Colonic mucosa (tissue), 4 donors: ENCODE results near the gene CRNKL1. TPM values are rescaled to one million over a fixed set of nuclear protein-coding genes. Genes with fewer than 3 reads are reported as not detected.
A peak's percentile ranks its signal among the peaks of the same experiment; 100 is the strongest.

Experiments
- DNase-seq: peaks from one replicate; pipeline ENCODE4 v3.0.0-alpha.2; 2020
- H3K27ac ChIP-seq: fragments of 200-600 bp; one replicate; pipeline ENCODE4 v1.8.0; 2021
- H3K27me3 ChIP-seq: fragments of 200-600 bp; one replicate; pipeline ENCODE4 v1.8.0; 2021
- H3K36me3 ChIP-seq: fragments of 200-600 bp; one replicate; pipeline ENCODE4 v1.8.0; 2021
- H3K4me1 ChIP-seq: fragments of 200-600 bp; one replicate; pipeline ENCODE4 v1.8.0; 2021; ENCODE audit warnings: mild to moderate bottlenecking
- H3K4me3 ChIP-seq: fragments of 200-600 bp; one replicate; pipeline ENCODE4 v1.8.0; 2021
- H3K9ac ChIP-seq, 2 donors: one replicate each; pipeline ENCODE4 v1.7.0; 2013; ENCODE audit warnings: control low read depth in 2 of 2, low read depth in 2 of 2, low read length in 2 of 2
- H3K9me3 ChIP-seq: fragments of 200-600 bp; one replicate; pipeline ENCODE4 v1.8.0; 2021
- CTCF ChIP-seq: fragments of 200-600 bp; IDR thresholded peaks from one replicate; pipeline ENCODE4 v1.8.0; 2022; ENCODE audit warnings: antibody characterized with exemption, mild to moderate bottlenecking
- intact Hi-C: fragments of 100-400 bp; cut with DNase I; formaldehyde crosslinking; loops from one replicate; pipeline ENCODE4 v1.14.1; 2022
- total RNA-seq, 2 donors: library from RNA; stranded (reverse); fragmentation: NEBNext Ultra II Directional in 1 of 2; extraction: Animal tissue kit (Norgen Biotek cat#: 25700) in 1 of 2; gene quantifications; one replicate each; pipeline ENCODE4 v1.2.1, GENCODE V29; 2021
- donor health status: healthy.
- donor health status: DM: no; HTN: no; CAD: no.
- donor health status: DM: no; HTN: no; CAD: no.

Gene CRNKL1
- total RNA-seq, 2 donors from 2014 or later = 21.4 to 25.8 TPM

GRCh38 chr20:20017844-20018185 is 34.5 kb downstream of the CRNKL1 start:
- no peak for DNase-seq
- Histone ChIP-seq H3K4me3 (peak overlapping the region; percentile 99), H3K4me1 (peaks cover 9% of the 10 kb centered on the region), H3K9me3 (no peaks in the 10 kb centered on the region), H3K27ac (peak overlapping the region; percentile 48), H3K36me3 (no peaks in the 10 kb centered on the region), H3K27me3 (no peaks in the 10 kb centered on the region), H3K9ac (peak overlapping the region; percentile 84 to 90)
- intact Hi-C loops = loop anchor here (5.0 kb wide), 1 partner anchor 39 kb away; no protein-coding TSS in a partner anchor
- TF ChIP-seq CTCF = no peak

- intact Hi-C loops = loop anchor here (5.0 kb wide), 1 partner anchor 40 kb away; no protein-coding TSS in a partner anchor
- peaks cover 9% of the 10 kb centered on the region for H3K4me1 ChIP-seq
- peak within 1 kb of the TSS; percentile 48 for H3K27ac ChIP-seq
- peak; percentile 95 for DNase-seq
- no peaks in the 10 kb centered on the region for H3K9me3 ChIP-seq
- no peaks in the 10 kb centered on the region for H3K27me3 ChIP-seq
- peak; percentile 66 for TF ChIP-seq CTCF
- peak within 1 kb of the TSS; percentile 84 to 90 for H3K9ac ChIP-seq
- peak within 1 kb of the TSS; percentile 99 for H3K4me3 ChIP-seq
- no peaks in the 10 kb centered on the region for H3K36me3 ChIP-seq
Observed at GRCh38 chr20:20017001-20017843, 35.0 kb downstream of the CRNKL1 start, which contains the start of gene NAA20. NAA20 (plus strand) TSS chr20:20017362; CDS start chr20:20017397, 35 bp downstream.

DNA sequence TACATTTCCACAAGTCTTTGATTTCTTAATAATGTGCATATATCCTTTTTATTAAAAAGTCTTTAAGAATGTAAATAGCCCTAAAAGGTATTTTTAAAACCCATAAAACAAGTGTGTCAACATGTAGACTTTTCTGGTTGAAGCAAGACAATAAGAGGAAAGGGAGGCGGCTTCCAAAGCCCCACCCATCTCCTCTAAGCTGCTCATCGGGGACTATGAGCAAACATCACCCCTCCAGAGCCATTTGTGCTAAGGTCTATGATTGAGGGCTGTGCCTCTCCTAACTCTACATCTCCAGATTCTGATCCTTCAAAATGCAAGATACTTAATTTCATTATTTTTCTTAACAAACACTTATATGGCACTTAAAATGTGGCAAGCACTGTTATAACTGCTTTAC is 37.6 kb downstream of the CRNKL1 start:
- DNase-seq = no peak
- no peaks in the 10 kb centered on the region for H3K36me3 ChIP-seq
- no peak overlapping the region for H3K4me3 ChIP-seq
- H3K9me3 ChIP-seq = no peaks in the 10 kb centered on the region
- H3K27ac ChIP-seq = no peak overlapping the region
- no peak overlapping the region for H3K9ac ChIP-seq
- H3K27me3 ChIP-seq = no peaks in the 10 kb centered on the region
- peaks cover 9% of the 10 kb centered on the region for H3K4me1 ChIP-seq
- TF ChIP-seq CTCF = no peak
- intact Hi-C loops = loop anchor here (5.0 kb wide), 1 partner anchor 43 kb away; no protein-coding TSS in a partner anchor

GRCh38 chr20:20012541-20012940 is 39.7 kb downstream of the CRNKL1 start:
- no peak overlapping the region for H3K27ac ChIP-seq
- TF ChIP-seq CTCF = no peak
- no peaks in the 10 kb centered on the region for H3K36me3 ChIP-seq
- H3K4me1 ChIP-seq = no peaks in the 10 kb centered on the region
- no peaks in the 10 kb centered on the region for H3K27me3 ChIP-seq
- DNase-seq = no peak
- H3K4me3 ChIP-seq = no peak overlapping the region
- H3K9me3 ChIP-seq = no peaks in the 10 kb centered on the region
- H3K9ac ChIP-seq = no peak overlapping the region
- intact Hi-C loops = no loop called here

DNA sequence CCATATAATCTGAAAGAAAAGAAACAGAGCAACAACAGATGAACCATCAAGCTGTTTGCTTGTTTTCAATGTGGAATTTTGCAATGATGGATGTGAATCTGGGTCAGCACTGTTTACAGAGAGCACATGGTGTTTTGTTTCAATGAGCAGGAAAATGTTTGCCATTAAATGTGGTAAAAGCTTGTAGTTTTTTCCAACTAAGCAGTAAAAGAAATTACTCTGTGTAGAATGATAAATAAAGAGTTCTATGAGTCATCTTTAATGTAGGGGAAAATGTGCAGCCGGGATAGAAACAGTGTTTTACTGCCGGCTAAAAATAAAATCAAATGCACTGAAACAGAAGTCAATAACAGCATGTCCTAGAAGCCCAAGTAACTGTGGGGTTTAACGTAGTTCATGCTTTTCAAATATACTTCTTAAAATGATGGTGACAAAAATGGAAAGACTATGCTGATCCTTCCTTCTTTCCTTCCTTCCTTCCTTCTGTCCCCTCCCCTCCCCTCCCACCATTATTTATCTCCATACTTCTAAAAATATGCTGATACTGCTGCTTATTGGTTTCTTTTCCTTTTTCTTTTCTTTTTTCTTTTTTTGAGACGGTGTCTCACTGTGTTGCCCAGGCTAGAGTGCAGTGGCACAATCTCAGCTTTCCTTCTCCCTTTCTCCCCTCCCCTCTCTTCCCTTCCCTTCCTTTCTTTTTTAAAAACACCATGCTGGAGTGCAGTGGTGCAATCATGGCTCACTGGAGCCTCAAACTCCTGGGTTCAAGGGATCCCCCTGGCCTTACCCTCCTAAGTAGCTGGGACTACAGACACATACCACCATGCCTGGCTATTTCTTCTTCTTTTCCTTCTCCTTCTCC is 41.4 kb downstream of the CRNKL1 start:
- Histone ChIP-seq H3K4me1 (no peaks in the 10 kb centered on the region), H3K27me3 (no peaks in the 10 kb centered on the region), H3K9me3 (no peaks in the 10 kb centered on the region), H3K4me3 (no peak overlapping the region), H3K9ac (no peak overlapping the region), H3K36me3 (no peaks in the 10 kb centered on the region), H3K27ac (peak overlapping the region; percentile 47)
- no peak for DNase-seq
- intact Hi-C loops = no loop called here
- TF ChIP-seq CTCF = no peak
